Fibroblast of skin of right biceps (primary cell): ENCODE measurements around the gene APP.

Experiments
- DNase-seq: peaks from one replicate; pipeline ENCODE4 v3.0.0-alpha.2; 2013

APP gene

DNA sequence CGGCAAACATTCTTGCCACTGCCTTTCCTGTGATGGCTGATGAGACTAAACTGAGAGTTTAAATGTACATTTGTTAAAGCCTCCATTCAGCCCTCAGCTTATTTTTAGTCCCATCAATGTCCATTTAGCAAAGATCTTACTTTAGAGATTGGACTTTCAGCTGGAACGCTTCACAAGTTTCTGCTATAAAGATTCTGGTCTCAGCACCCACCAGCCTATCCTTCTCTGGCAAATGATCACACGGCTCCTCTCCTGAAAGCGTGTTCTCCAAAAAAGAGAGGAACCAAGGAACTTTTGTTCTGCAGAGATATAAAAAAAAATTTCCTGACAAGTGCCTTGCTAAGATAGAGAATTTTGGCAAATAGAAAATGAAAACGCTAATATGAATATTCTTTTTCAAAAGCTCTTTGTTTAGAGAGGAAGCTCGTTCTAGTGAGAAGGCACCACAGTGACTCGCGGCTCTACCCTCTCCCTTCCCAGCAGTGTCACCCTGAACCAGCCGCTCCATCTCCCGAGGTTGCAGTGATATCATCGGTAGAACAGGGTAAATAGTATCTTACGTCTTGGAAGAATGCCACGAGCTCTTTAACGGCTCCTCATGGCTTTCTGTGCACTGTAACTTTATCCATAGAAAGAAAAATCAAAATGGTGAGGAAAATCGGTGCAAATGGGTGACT lies 200.2 kb downstream of the APP start:
- no peak for DNase-seq

DNA sequence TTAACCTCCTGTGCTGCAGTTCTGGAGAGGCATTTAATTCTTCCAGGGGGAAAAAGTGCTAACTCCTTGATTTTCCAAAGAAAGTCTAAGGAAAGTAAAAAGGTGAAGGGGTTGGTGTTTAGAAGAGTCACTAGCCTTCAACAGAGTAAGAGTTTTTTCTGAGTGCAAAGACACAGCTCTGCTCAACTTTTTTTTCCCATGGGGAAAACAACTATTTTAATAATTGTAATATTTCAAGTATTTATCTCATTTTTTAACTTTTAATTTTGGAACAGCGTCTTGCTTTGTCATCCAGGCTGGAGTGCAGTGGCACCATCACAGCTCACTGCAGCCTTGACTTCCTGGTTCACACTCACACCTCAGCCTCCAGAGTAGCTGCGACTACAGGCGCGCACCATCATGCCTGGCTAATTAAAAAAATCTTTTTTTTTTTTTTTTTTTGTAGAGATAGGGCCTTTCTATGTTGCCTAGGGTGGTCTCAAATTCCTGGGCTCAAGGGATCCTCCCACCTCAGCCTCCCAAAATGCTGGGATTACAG lies 202.6 kb downstream of the APP start:
- DNase-seq, result no peak

DNA sequence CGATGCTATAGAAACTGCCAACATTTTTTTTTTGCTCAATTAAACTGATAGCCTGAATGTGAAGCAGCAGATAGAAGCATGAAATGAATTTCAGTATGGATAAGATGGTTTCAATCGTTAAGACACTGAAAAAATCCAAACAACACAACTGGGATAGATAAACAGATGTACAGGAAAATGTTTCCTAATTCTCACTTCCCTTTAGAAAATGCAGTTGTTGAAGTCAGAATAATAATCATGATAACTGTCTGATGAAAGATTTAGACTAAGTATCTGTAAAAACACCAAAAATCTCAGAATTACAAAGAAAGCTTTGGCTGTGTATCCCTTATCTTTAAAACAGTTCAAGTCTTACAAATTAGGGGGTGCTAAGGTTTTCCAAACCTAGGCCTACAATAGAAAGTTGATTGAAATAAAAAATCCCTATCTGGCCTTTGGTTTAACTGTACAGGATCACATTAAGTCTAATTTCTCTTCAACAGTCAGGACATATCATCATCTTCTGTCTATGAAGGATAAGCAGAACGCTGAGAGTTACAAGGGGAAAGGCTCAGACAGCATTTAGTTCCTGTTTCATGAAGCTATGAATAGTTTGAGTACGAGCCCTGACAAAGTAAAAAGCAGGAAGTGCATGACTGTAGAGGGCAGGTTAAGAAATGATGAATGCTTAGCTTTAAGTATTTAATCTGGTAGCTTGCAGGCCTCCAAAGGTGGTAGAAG lies 203.2 kb downstream of the APP start:
- DNase-seq, result peak; percentile 17

DNA sequence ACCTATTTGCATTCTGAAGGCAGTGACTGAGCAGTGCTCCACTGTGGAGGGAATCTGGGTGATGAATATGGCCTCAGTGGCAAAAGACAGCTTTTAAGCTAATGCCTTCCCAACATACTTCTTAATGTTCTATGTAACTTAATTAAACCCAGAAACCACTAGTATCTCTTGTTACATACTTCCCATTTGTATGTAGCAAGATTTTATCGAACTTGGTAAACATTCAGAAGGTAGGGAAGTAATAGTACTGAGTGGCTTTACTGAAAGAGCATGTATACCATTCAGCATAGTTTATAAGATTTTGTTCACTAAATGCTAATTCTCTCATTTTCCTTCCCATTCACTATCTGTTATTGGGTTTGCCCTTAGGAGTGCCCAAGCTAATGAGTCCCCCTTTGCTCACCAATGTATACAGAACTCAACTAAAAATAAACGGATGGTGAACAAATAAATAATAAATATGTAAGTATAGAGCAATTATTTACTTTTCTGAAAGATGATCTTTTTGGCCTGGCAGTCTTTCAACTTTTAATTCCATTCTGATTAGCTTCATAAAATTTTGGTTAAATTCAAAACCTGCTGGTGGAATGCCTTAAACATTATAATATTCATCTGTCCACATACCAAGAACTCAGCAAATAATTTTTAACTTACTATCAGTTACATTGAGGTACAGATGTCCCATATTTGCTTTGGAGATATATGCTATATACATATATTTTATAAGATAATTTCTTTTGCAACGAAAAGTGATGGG lies 204.4 kb downstream of the APP start:
- no peak for DNase-seq

DNA sequence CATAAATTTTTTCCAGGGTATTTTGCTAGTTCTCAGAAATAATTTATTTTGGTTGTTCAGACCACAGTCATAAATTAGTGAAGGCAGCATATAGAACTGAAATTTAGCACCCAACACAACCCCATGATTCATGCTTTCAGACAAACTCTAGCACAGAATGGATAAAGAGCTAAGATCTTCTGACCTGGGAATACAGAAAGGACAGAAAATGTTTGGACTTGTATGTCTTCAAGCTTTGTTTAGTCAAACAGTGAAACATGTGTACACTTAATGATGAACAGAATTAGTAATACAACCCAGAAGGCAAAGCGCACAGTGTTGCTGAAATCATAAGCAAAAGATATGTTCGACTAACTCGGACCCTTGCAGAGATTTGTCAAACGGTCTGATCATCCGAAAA lies 205.6 kb downstream of the APP start:
- DNase-seq, result no peak

DNA sequence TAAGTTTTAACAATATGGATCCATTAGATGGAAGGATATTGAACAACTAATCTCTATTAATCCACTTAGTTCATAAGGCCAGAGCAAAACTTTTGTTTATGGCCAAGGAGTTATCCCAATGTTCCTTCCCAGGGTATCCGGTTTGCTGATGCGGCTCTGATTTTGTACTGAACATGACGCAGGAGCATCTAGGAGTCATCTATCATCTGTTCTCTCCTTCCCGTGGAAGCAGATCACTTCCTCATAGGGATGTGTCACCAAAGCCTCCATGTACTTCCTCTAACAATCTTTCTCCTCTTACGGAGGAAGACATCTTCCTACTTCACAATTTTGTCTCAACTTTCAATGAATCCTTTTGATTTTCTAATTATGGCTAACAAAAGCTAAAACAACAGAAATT lies 206.6 kb downstream of the APP start:
- DNase-seq, result no peak

DNA sequence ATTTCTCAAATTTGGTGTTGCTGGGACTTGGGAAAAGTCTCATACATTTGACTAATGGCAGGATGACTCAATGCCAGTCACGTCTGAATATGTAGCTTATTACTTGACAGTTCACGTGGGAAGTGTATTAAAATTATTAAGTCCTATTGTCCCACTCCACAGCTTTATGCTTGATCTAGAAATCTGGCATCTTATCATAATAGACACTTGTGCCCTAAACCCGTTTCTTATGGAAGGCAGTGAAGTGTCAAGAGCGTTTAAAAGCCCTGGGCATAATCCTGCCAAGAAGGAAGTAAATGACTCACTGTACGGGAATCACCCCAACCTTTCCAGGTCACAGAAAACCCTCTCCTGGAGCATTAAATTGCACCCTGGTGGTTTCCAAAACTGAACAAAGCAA lies 207.4 kb downstream of the APP start:
- DNase-seq, result peak; percentile 35

DNA sequence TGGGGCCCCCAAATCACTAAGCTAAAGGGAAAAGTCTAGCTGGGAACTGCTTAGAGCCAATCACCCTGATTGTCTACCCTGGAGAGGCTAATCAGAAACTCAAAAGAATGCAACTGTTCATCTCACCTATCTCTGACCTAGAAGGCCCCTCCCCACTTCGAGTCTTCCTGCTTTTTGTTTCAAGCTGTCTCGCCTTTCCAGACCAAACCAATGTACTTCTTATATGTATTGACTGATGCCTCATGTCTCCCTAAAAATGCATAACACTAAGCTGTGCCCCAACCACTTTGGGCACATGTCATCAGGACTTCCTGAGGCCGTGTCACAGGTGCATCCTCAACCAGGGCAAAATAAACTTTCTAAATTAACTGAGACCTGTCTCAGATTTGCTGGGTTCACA lies 209.5 kb downstream of the APP start:
- DNase-seq, result no peak

DNA sequence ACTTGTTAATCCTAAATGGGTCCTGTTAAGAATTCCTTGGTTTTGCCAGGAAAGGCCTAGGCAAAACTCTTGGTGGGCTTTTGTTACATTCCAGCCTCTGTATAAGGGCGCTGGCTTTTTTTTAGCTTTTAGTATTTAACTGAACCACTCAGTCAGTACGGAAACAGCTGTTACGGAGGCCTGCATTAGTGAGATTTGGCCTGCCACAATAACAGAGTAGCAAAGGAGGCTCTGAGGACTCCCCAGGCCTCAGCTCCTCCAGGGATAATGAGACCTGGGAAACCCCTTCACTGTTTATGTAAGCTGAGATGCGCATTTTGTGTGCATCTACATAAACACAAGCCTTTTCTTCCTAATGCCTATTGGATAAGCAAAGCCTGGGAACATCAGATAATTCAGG lies 210.2 kb downstream of the APP start:
- DNase-seq, result no peak

DNA sequence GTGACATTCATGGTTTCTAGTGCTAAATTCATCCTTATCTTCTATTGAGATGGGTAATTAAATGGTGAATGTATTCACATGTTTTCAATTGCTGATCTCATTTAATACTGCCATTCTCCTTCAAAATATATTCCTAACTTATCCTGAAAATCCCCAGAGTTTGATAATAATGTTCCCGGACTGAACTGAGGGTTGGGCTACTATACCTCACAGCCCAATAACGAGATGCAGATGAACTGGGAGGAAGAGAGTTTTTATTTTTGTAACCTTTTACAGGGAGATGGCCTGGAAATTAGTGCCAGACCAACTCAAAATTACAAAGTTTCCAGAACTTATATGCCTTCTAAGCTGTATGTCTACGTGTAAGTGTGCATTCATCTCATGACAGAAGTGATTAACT lies 210.8 kb downstream of the APP start:
- no peak for DNase-seq

DNA sequence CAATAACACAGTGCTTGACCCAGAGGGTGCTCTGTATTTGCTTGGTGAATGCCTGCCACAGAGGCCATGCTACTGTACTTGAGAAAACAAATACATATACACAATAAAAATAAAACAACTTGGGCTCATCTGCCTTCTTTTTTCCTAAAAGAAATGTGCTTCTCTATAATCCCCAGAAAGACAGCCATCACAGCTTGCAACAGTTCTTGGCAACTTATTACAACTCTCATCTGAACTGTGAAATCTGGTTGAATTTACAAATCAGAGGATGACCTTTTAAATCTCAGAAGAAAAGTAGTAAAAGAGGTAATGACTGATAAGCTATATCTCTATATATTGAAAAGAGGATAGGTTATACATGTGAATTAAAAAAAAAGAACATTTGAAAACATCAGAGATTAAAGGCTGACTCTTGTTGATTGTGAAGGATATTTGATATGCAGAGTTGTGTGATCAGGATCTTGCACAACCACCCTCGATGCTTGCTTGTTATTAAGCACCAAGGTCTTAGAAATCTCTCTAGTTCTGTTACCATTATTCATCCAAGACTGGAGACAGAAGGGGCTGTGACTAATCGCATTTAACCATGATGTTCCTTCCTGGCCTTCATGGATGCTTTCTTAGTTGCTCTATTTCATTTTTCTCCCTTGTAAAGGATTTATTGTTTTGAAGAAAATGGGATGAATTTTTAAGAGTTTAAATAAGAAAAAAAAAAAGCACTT lies 213.4 kb downstream of the APP start:
- DNase-seq, result peak; percentile 71

DNA sequence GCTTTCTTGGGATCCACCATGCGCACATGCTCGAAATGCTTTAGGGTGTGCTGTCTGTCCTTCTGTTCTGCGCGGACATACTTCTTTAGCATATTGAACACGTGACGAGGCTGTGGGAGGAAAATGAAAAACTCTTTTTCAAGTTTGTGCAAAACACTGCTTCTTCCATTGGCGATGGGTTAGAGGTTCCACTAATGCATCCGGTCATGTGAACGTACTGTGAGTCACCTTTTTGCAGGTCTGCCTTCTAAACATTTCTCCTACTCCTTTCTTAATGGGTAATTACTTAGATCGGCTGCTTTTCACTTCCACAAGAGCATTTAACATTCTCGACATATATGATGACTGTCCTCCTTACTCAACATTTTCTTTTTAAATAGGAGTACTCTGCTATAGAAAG lies 214.9 kb downstream of the APP start:
- no peak for DNase-seq

DNA sequence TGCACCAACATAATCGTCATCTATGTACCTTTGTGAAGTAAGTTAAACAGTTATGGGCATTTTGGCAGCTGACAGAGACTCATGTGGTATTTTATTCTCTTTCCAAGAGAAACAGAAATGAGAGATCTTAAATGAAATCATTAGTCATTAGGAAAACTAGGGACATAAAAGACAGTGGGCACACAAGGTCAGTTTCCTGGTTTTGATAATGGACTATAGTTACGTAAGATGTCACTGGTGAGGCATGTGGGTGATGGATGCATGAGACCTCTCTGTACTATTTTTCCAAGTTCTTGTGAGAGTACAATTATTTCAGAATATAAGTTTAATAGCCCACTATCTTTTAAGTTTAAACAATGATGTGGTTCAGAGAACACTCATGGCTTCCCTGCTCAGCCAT lies 216.9 kb downstream of the APP start:
- no peak for DNase-seq

DNA sequence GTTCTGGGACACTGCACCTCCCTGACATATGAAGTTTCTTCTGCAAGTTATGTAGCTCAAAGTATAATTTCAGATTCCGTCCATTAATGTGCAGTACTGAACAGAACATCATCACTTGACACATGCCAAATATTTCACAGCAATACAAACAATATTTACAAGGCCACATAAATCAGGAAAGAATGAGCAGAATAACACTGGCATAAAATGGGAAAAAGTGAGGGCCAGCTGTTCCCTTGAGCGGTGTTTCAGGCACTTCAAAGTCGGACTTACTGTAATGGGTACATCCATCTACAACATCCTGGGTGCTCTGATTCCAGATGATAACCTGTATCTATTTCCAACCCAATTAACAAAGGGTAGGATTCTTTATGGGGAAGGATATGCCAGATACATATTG lies 217.4 kb downstream of the APP start:
- DNase-seq, result no peak

DNA sequence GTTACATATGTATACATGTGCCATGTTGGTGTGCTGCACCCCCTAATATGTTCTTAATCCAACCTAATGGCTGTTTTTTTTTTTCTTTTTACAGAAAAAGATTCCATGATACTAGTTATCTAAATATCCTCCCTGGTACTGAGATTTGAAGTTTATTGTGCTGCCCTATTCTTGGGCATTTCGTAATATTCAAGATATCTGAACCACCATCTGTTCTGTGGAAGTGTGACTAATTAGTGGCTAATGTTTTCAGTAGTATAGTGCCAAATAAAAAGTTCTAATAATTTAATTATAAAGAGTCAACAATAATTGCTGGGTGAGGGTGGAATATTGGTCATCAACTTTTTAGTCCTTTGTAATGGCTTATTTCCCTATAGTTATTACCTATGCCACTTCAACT lies 218.3 kb downstream of the APP start:
- no peak for DNase-seq

DNA sequence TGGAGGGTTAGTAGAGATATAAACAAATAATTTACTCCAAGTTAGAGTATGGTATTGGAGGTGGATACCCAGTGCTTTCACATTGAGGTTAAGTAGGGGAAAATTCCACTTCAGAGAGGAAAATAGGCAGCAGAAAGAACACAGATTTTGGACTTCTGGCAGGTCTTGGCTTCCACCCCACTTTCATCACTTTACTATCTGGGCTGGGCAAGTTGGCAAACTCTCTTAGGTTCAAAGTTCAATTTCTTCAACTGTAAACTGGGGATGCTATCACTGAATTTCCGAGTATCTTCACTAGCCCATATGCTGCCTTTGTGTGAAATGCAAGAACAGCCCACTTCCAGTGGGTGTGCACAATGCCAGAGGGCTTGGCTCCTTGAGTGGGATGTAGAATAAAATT lies 220.9 kb downstream of the APP start:
- DNase-seq, result no peak

DNA sequence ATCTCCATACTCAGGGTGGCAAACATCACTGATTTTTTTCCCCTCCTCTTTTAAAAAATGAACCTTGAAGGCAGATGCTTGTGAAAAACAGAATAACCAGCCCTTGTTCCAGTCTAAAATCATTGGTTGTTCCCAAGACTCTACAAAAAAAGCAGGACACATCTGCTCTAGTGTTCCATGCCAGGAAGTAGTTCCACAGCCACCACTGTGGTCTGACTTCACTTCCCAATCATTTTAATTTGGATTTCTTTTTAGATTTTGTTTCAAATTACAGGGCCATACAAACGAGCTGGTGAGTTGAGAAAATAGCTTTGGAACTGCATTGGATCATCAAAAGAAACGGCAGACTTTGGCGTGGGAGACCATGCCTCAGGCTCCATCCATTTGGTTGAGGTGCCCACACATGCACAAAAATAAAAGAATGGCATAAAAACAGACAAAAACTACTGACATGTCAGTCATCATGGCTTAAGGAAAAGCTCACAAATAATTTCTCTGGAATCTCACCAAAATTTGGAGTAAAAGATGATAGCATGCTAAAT lies 225.8 kb downstream of the APP start:
- peak; percentile 29 for DNase-seq

DNA sequence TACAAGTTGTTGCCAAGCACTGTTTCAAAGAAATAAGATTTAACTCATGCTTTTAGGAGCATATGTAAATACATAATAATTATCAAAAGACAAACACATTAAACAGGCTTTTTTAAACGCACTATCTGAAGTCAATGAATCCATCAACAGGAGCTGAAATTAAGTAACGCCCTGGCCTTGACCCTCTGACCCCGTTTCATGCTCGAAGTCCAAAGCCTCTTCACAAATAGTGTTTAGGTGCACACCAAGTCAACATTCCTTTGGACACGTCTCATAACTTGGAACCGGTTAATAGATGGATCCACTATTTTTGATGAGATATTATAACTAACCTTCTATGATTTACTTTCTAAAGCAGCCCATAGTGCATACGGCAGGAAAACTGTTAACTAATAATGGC lies 226.5 kb downstream of the APP start:
- DNase-seq, result no peak

DNA sequence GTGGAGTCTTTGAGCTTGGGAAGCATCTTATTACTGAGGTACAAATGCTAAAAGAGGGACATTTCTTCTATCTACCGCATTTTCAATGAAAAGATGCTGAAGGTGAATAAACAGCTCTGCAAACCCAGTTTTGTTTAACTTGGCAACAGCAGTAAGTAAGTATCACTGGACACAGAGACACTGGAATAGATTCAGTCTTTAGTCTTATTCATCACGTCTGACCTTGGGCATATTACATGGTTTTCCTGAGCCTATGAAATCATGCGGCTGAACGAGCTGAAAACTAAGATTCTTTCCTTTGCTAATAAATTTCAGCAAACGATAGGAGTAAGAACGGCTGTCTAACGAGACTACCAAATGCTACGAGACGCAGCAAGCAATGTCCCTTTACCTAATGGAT lies 228.4 kb downstream of the APP start:
- no peak for DNase-seq

DNA sequence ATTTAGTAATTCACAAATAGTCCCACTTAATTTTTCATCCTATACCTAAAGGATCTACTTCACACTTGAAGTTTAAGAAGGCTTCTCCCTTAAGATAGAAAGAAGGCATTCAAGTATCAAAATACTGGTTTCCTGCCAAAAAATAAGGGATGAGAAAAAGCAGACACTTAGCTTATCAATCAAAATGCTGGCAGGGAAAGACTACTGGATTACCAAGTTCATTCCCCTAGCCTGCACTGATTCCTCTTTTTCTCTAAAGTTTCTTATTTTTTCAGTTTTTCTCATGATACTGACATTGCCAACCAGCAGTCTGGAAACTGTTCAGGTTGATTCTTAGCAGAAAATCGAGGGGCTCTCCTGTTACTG lies 231.2 kb downstream of the APP start:
- no peak for DNase-seq

DNA sequence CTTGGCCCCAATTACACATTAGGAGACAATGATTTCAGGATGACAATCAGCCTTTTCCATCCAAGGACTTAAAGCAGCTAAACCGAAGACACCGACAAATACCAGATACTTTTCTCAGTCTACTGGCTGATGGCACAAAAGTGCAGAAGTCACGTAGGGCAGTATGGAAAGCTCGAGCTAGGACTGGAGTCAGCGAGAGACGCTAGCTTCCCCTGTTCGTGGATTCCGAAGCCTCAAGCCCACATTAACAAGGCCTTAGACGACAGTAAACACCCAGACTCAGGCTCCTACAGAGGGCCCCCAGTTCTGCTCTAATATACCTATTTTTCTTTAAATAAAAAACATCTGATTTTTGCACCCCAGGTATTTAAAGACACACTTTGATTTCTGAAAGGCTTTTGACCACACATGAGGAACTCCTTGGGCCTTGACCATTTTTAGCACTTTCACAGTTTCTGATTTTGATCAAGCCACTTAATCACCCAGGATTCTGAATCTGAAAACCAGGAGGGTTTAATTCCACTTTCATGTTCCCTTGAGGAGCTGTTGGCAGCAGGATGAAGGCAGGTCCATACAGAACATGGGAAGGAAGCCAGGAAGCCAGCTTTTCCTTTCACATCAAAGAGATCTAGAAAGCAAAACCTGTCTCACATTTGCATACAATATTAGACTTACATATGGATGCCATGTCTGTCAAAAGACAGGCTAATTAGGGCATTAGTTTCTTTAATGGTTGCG lies 231.7 kb downstream of the APP start:
- no peak for DNase-seq

DNA sequence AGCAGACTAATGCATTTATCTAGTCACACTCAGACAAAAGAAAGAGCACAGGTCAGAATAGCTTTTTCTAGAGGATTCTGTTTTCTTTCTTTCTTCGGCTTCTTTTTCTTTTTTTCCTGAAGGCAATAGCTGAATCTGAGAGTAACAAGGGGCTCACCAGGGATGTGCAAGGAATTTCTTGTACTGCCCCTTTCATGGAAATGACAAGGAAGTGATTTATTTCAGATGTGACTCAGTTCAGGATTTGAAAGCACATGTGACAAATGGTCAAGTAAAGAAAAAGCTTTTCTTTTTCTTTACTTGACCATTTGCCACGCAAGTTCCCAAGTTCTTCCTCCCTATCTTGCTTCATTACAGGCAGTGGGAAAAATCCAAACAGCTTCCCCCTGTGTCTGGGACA lies 233.8 kb downstream of the APP start:
- DNase-seq, result peak; percentile 18
